K562 (cell line): ENCODE measurements around the gene MAGEA4. TPM values are rescaled to one million over a fixed set of nuclear protein-coding genes. Genes with fewer than 3 reads are reported as not detected.
A peak's percentile ranks its signal among the peaks of the same experiment; 100 is the strongest.

ENCODE experiments used
- ATAC-seq: fragments of 200-7000 bp; cut with Tn5 transposase; 3 replicates; pipeline ENCODE4 v1.9.1; 2020; ENCODE audit warnings: moderate library complexity
- Bru-seq: library from RNA; stranded (reverse); fragments of 400-500 nt; gene quantifications from one replicate; lab custom pipeline; 2021; lab: Mats Ljungman, UMichigan
- BruChase-seq, 2 experiments: library from RNA; stranded (reverse); fragments of 400-500 nt; gene quantifications; one replicate each; lab custom pipeline; 2021; lab: Mats Ljungman, UMichigan
- BruUV-seq: library from RNA; stranded (reverse); fragments of 400-500 nt; replicated peaks from 2 replicates; lab custom pipeline; 2021; lab: Mats Ljungman, UMichigan
- CTCF ChIA-PET: fragments of 300-600 bp; formaldehyde crosslinking; extraction: SDS; loops from one replicate; lab custom pipeline; 2021; ENCODE audit warnings: low intra/inter-chr PET ratio; lab: Yijun Ruan, JAX
- POLR2A ChIA-PET: fragments of 300-600, 350-650 bp; sonication (Branson Sonifier 250); formaldehyde crosslinking; extraction: SDS; loops from one replicate; lab custom pipeline; 2021; ENCODE audit warnings: antibody characterized with exemption, inconsistent platforms; lab: Yijun Ruan, JAX
- DNase-seq, 4 experiments: peaks; one replicate each; pipeline versions ENCODE4 v3.0.0 to v3.0.0-alpha.2; 2011 to 2018; ENCODE audit warnings: low spot score in 3 of 4, mixed read lengths in 3 of 4; ENCODE audit errors: extremely low read depth in 1 of 4
- FAIRE-seq: peaks from 2 replicates; lab custom pipeline; 2011; peaks lifted over from hg19 to GRCh38; lab: Jason Lieb, UNC
- H2AFZ ChIP-seq: 2 replicates; pipeline ENCODE4 v1.6.0; 2011; ENCODE audit warnings: low read depth, low read length, control low read depth, inconsistent platforms
- H3K27ac ChIP-seq: fragments of 200-600 bp; 3 replicates; pipeline ENCODE4 v1.8.0; 2011; ENCODE audit warnings: low read depth, mild to moderate bottlenecking, control low read depth, inconsistent platforms, low read length, moderate library complexity, mixed read lengths; ENCODE audit errors: extremely low read depth
- H3K27me3 ChIP-seq, 2 experiments: fragments of 300-600 bp in 1 of 2; 2 replicates in 1 of 2; 3 replicates in 1 of 2; pipeline versions ENCODE4 v1.6.0 to v1.8.0; 2011; ENCODE audit warnings: inconsistent platforms in 2 of 2, low read length in 2 of 2, mild to moderate bottlenecking in 1 of 2, mixed read lengths in 1 of 2, moderate library complexity in 1 of 2; ENCODE audit not compliant: control insufficient read depth in 2 of 2, insufficient read depth in 2 of 2
- H3K36me3 ChIP-seq: fragments of 300-600 bp; 3 replicates; pipeline ENCODE4 v1.8.0; 2011; ENCODE audit warnings: mild to moderate bottlenecking, low read length, inconsistent platforms; ENCODE audit not compliant: control insufficient read depth, insufficient read depth
- H3K4me1 ChIP-seq, 2 experiments: fragments of 200-600 bp in 1 of 2; replicated peaks in 1 of 2; 2 replicates in 1 of 2; 3 replicates in 1 of 2; pipeline versions ENCODE4 v1.5.1 to v1.8.0; 2011; ENCODE audit warnings: inconsistent platforms in 2 of 2, low read length in 2 of 2, mild to moderate bottlenecking in 1 of 2, mixed read lengths in 1 of 2, moderate library complexity in 1 of 2; ENCODE audit not compliant: control insufficient read depth in 2 of 2, insufficient read depth in 2 of 2
- H3K4me2 ChIP-seq: 2 replicates; pipeline ENCODE4 v1.6.1; 2011; ENCODE audit warnings: low read length, control low read depth, inconsistent platforms, mixed read lengths; ENCODE audit not compliant: insufficient read depth
- H3K4me3 ChIP-seq: fragments of 200-600 bp; sonication (generic), shearing (Covaris generic); 2 replicates; pipeline ENCODE4 v1.5.1; 2016; ENCODE audit warnings: control low read depth, inconsistent platforms
- H3K79me2 ChIP-seq: fragments of 200-600 bp; 3 replicates; pipeline ENCODE4 v1.8.0; 2011; ENCODE audit warnings: low read length, inconsistent platforms; ENCODE audit not compliant: control insufficient read depth, insufficient read depth
- H3K9ac ChIP-seq, 2 experiments: 2 replicates each; pipeline versions ENCODE4 v1.6.0 to v1.6.1; 2011; ENCODE audit warnings: low read depth in 2 of 2, low read length in 2 of 2, control low read depth in 1 of 2, inconsistent platforms in 1 of 2, mild to moderate bottlenecking in 1 of 2, mixed read lengths in 1 of 2; ENCODE audit not compliant: insufficient read depth in 1 of 2
- H3K9me1 ChIP-seq: one replicate; pipeline ENCODE4 v1.6.0; 2011; ENCODE audit warnings: inconsistent platforms, mild to moderate bottlenecking, low read length, moderate library complexity; ENCODE audit not compliant: control insufficient read depth, insufficient read depth
- H3K9me3 ChIP-seq: replicated peaks from 2 replicates; pipeline ENCODE4 v1.5.1; 2011; ENCODE audit warnings: low read depth, low read length, inconsistent platforms; ENCODE audit not compliant: control insufficient read depth, insufficient read depth
- H4K20me1 ChIP-seq: replicated peaks from 2 replicates; pipeline ENCODE4 v1.6.1; 2011; ENCODE audit warnings: low read length, inconsistent platforms, mixed read lengths; ENCODE audit not compliant: control insufficient read depth, insufficient read depth
- CBX8 ChIP-seq: fragments of 200-600 bp; sonication (generic); IDR thresholded peaks from 2 replicates; pipeline ENCODE4 v1.6.1; 2012; ENCODE audit warnings: borderline replicate concordance, mixed run types, low read depth, mild to moderate bottlenecking, moderate library complexity, mixed read lengths, low read length, control low read depth, inconsistent platforms; ENCODE audit not compliant: poor library complexity, severe bottlenecking; ENCODE audit errors: extremely low read depth
- NFATC3 ChIP-seq: fragments of 450-650 bp; IDR thresholded peaks from 2 replicates; pipeline ENCODE4 v1.6.1; 2017; ENCODE audit warnings: mild to moderate bottlenecking
- NRF1 ChIP-seq, 2 experiments: fragments of 450-650 bp; IDR thresholded peaks in 1 of 2; conservative IDR thresholded peaks in 1 of 2; 2 replicates each; pipeline ENCODE4 v1.6.1; 2014; ENCODE audit warnings: mild to moderate bottlenecking in 2 of 2
- SNIP1 ChIP-seq: fragments of 450-650 bp; IDR thresholded peaks from 2 replicates; pipeline ENCODE4 v1.7.1; 2017; ENCODE audit warnings: low read depth, mild to moderate bottlenecking
- U2AF2 ChIP-seq: fragments of 200-400 bp; formaldehyde crosslinking; optimal IDR thresholded peaks from 2 replicates; pipeline ENCODE3; 2017; ENCODE audit warnings: low read depth, mild to moderate bottlenecking, low read length
- ZBED1 ChIP-seq: IDR thresholded peaks from 2 replicates; pipeline ENCODE4 v1.6.1; 2014
- ZNF311 ChIP-seq: fragments of 250-450 bp; sonication (Bioruptor Pico); IDR thresholded peaks from 2 replicates; pipeline ENCODE4 v1.4.0; 2020; ENCODE audit warnings: mild to moderate bottlenecking, moderate library complexity
- WGBS: fragments of 100-300 bp; shearing (Covaris generic); methylation state at CpG from one replicate; pipeline ENCODE4 v1.1.6; 2016; ENCODE audit warnings: low coverage, mixed read lengths; ENCODE audit not compliant: insufficient coverage; ENCODE audit errors: missing lambda C conversion rate; 5-methylcytosine and 5-hydroxymethylcytosine counted together
- in situ Hi-C: fragments of 300-500 bp; cut with MboI; formaldehyde crosslinking; loops from 4 replicates; pipeline ENCODE4 v1.15.0; 2018; ENCODE audit warnings: inconsistent platforms, mixed read lengths
- intact Hi-C: fragments of 100-400 bp; cut with micrococcal nuclease; formaldehyde crosslinking; loops from 2 replicates; pipeline ENCODE4 v1.14.2; 2022
- long read RNA-seq, 3 experiments: library from polyadenylated mRNA in 2 of 3; library from RNA in 1 of 3; unstranded in 2 of 3; stranded (forward) in 1 of 3; transcript quantifications; one replicate each; pipeline ENCODE4 v2.0.0, GENCODE V29; 2019 to 2022
- polyA minus RNA-seq, 3 experiments: library from RNA; depleted of rRNA, polyadenylated mRNA; stranded (reverse); fragments of >200 nt; gene quantifications; 2 replicates each; pipeline ENCODE4 v1.2.3, GENCODE V29; 2011
- polyA plus RNA-seq, 8 experiments: library from polyadenylated mRNA; depleted of rRNA in 4 of 8; stranded (reverse) in 5 of 8; unstranded in 3 of 8; fragments of >200 nt; fragmentation: Nextera tagmentation in 2 of 8; fragmentation: Illumina TruSeq in 1 of 8; extraction: Ambion mirVana in 2 of 8; extraction: Trizol in 1 of 8; gene quantifications; 2 replicates each; pipeline versions ENCODE4 v1.2.1 to v1.2.3, GENCODE V29; 2011 to 2014; ENCODE audit warnings: inconsistent platforms in 1 of 8, missing spikeins in 1 of 8
- total RNA-seq, 7 experiments: library from RNA; depleted of rRNA in 6 of 7; stranded (reverse); fragments of >200 nt in 6 of 7; fragmentation: Illumina TruSeq in 2 of 7; extraction: Trizol in 2 of 7; gene quantifications; 2 replicates each; pipeline versions ENCODE4 v1.2.1 to v1.2.3, GENCODE V29; 2011 to 2021; ENCODE audit warnings: low replicate concordance in 1 of 7
- TF ChIP-seq, protein P1 (sequence below): fragments of 450-650 bp; conservative IDR thresholded peaks from 2 replicates; pipeline ENCODE4 v1.6.1; 2016; ENCODE audit warnings: missing genetic modification characterization, low read depth, mild to moderate bottlenecking, control low read depth, missing compliant biosample characterization

Gene MAGEA4, protein sequence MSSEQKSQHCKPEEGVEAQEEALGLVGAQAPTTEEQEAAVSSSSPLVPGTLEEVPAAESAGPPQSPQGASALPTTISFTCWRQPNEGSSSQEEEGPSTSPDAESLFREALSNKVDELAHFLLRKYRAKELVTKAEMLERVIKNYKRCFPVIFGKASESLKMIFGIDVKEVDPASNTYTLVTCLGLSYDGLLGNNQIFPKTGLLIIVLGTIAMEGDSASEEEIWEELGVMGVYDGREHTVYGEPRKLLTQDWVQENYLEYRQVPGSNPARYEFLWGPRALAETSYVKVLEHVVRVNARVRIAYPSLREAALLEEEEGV
- total RNA-seq (2011; cell fraction: chromatin; rRNA removed; ENCODE audit: low replicate concordance), result not detected in 2 replicates
- not detected in 2 replicates for total RNA-seq (2011; cell fraction: nucleolus; rRNA removed)
- total RNA-seq (2011; cell fraction: nucleoplasm; rRNA removed), result not detected in 2 replicates
- total RNA-seq (2014; rRNA removed), result 0.50 and 0.90 TPM in 2 replicates
- 0.67 and 0.95 TPM in 2 replicates for total RNA-seq (2014; rRNA removed; fragmentation: Illumina TruSeq; extraction: Trizol)
- total RNA-seq (2015; rRNA removed; fragmentation: Illumina TruSeq; extraction: Trizol), result 0.53 and 0.69 TPM in 2 replicates
- 0.40 and 0.62 TPM in 2 replicates for total RNA-seq (2021)
- 0.18 and 0.42 TPM in 2 replicates for polyA plus RNA-seq (2011; rRNA removed)
- 0.19 and 0.60 TPM in 2 replicates for polyA plus RNA-seq (2011; cell fraction: cytosol; rRNA removed)
- 0.11 and 0.13 TPM in 2 replicates for polyA plus RNA-seq (2011; cell fraction: nucleus; rRNA removed)
- 1.6 and 4.4 TPM in 2 replicates for polyA plus RNA-seq (2012)
- polyA plus RNA-seq (2014; fragmentation: Illumina TruSeq; extraction: Trizol), result 0.84 and 1.1 TPM in 2 replicates
- 1 to 10 TPM in 1 of 2 experiments, under 1 TPM in 1; 0.93 to 1.9 TPM for polyA plus RNA-seq (2014; fragmentation: Nextera tagmentation; extraction: Ambion mirVana)
- polyA plus RNA-seq (2014; rRNA removed), result 0.60 and 0.70 TPM in 2 replicates
- 0.35 TPM in 1 of 2 replicates, not detected in the other for polyA minus RNA-seq (2011; rRNA and poly(A)+ RNA removed)
- not detected in 2 replicates for polyA minus RNA-seq (2011; cell fraction: cytosol; rRNA and poly(A)+ RNA removed)
- not detected in 2 replicates for polyA minus RNA-seq (2011; cell fraction: nucleus; rRNA and poly(A)+ RNA removed)
- Bru-seq, nascent RNA, result percentile 11 among the genes with signal in this experiment
- BruChase-seq, experiment 1, labeled RNA remaining after a 2-hour chase, result percentile 20 among the genes with signal in this experiment
- percentile 19 among the genes with signal in this experiment for BruChase-seq, experiment 2, labeled RNA remaining after a 6-hour chase
- long read RNA-seq, experiment 1, result 0 reads
- long read RNA-seq, experiment 2, result 0 reads
- long read RNA-seq, experiment 3, partial matches to known transcripts, result 0 of 1 reads
- long read RNA-seq, experiment 3, other reads (novel, unspliced or antisense), result 0 of 1 reads

DNA sequence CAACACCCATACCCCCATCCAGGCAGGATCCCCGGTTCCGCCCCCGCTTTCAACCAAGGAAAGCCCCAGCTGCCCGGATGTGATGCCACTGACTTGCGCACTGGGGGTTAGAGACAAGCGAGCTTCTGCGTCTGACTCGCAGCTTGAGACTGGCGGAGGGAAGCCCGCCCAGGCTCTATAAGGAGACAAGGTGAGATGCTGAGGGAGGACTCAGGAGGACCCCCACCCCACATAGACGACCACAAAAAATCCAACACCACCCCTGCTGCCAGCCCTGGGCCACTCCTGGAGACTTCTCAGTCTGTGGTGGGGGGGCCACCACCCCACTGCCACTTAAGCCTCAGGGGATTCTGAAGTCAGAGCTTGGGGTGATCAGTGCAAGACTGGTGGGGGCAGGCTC is at the start of gene MAGEA4:
TSS of gene MAGEA4 (plus strand) at position 110 of the 400 bp plus-strand sequence. CDS start 10,776 bp downstream, outside the sequence.
- no peak for DNase-seq
- TF ChIP-seq NRF1 (conservative IDR thresholded peaks at IDR 0.05 in 1 of 2, IDR thresholded peaks at IDR 0.05 in 1 of 2), result peak; percentile 36 to 49; a peak in 3 of 4 replicates
- no peak for TF ChIP-seq U2AF2
- TF ChIP-seq, protein P1, sequence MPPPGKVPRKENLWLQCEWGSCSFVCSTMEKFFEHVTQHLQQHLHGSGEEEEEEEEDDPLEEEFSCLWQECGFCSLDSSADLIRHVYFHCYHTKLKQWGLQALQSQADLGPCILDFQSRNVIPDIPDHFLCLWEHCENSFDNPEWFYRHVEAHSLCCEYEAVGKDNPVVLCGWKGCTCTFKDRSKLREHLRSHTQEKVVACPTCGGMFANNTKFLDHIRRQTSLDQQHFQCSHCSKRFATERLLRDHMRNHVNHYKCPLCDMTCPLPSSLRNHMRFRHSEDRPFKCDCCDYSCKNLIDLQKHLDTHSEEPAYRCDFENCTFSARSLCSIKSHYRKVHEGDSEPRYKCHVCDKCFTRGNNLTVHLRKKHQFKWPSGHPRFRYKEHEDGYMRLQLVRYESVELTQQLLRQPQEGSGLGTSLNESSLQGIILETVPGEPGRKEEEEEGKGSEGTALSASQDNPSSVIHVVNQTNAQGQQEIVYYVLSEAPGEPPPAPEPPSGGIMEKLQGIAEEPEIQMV (tag), result no peak
- TF ChIP-seq ZNF311 (CRISPR knock-in tag), result no peak
- no peak for TF ChIP-seq ZBED1
- peak; percentile 73; the same call in 1 of the 2 replicates for TF ChIP-seq NFATC3
- TF ChIP-seq SNIP1, result peak; percentile 65
- no peak for TF ChIP-seq CBX8
- no peak for FAIRE-seq
- no TSS peak for BruUV-seq
- Histone ChIP-seq H3K4me1 (no peaks in the 10 kb centered on the region), H3K27me3 (no peaks in the 10 kb centered on the region), H3K9me1 (no peaks in the 10 kb centered on the region), H2AFZ (no peak within 1 kb of the TSS), H3K9ac (no peak within 1 kb of the TSS; a peak in 1 of 4 replicates), H3K36me3 (no peaks in the 10 kb centered on the region), H3K79me2 (no peaks in the 10 kb centered on the region), H3K27ac (no peak within 1 kb of the TSS), H3K4me2 (no peak within 1 kb of the TSS), H4K20me1 (no peaks in the 10 kb centered on the region), H3K4me3 (no peak within 1 kb of the TSS), H3K9me3 (no peaks in the 10 kb centered on the region)
- no peak for ATAC-seq
- POLR2A ChIA-PET, result interaction anchor here (0.6 kb wide), 1 partner anchor 60 kb away, joined by 3 read pairs; no protein-coding TSS in a partner anchor
- intact Hi-C loops (no loop called here), in situ Hi-C loops (no loop called here)
- CTCF ChIA-PET, result no interaction called here
- WGBS, result no CpG with 5 or more reads among the region's 11 CpGs
